Activated CD4-positive, alpha-beta T cell treated with anti-CD3 and anti-CD28 coated beads for 36 hours (primary cell): Measurements from ENCODE around the gene PNPLA6. TPM values are rescaled to one million over a fixed set of nuclear protein-coding genes. Genes with fewer than 3 reads are reported as not detected.
A peak's percentile ranks its signal among the peaks of the same experiment; 100 is the strongest.

Source experiments
- ATAC-seq: fragments of 200-7000 bp; cut with Tn5 transposase; one replicate; pipeline ENCODE4 v1.10.0; 2021; ENCODE audit warnings: mild to moderate bottlenecking, moderate library complexity
- CTCF ChIA-PET: fragments of 350-600 bp; sonication (Branson Sonifier 250); formaldehyde crosslinking; loops from one replicate; lab custom pipeline; 2021; ENCODE audit warnings: antibody characterized with exemption; lab: Charles Lee
- POLR2A ChIA-PET: fragments of 350-600 bp; sonication (Branson Sonifier 250); formaldehyde crosslinking; loops from one replicate; lab custom pipeline; 2021; ENCODE audit warnings: antibody characterized with exemption, inconsistent platforms; lab: Charles Lee
- DNase-seq: peaks from one replicate; pipeline ENCODE4 v3.0.0-alpha.2; 2020
- H3K27ac Mint-ChIP-seq: one replicate; pipeline ENCODE4 v1.8.0; 2021; ENCODE audit warnings: mixed read lengths
- H3K27me3 Mint-ChIP-seq: one replicate; pipeline ENCODE4 v1.8.0; 2021; ENCODE audit warnings: mixed read lengths
- H3K36me3 Mint-ChIP-seq: one replicate; pipeline ENCODE4 v1.8.0; 2021; ENCODE audit warnings: low read depth, mixed read lengths
- H3K4me1 Mint-ChIP-seq: one replicate; pipeline ENCODE4 v1.8.0; 2021; ENCODE audit warnings: mixed read lengths
- H3K4me3 Mint-ChIP-seq: one replicate; pipeline ENCODE4 v1.8.0; 2021; ENCODE audit warnings: mild to moderate bottlenecking, moderate library complexity, mixed read lengths
- H3K9me3 Mint-ChIP-seq: one replicate; pipeline ENCODE4 v1.8.0; 2021; ENCODE audit warnings: low read depth, mixed read lengths
- intact Hi-C, 2 experiments: fragments of 100-400 bp; cut with DNase I in 1 of 2; cut with micrococcal nuclease in 1 of 2; formaldehyde crosslinking; loops; one replicate each; pipeline versions ENCODE4 v1.14.2 to v1.15.1; 2022 to 2024; cut with DNase I, micrococcal nuclease
- total RNA-seq, 2 experiments: library from RNA; stranded (reverse); gene quantifications; one replicate each; pipeline ENCODE4 v1.2.3, GENCODE V29; 2021

PNPLA6 gene
- total RNA-seq, 2 experiments from 2014 or later = 82.2 to 108 TPM

- H3K36me3 Mint-ChIP-seq = no peaks in the 10 kb centered on the region
- H3K9me3 Mint-ChIP-seq = no peaks in the 10 kb centered on the region
- H3K27me3 Mint-ChIP-seq = peaks cover 35% of the 10 kb centered on the region
- ChIA-PET CTCF (no interaction called here), POLR2A (interaction anchor here (0.6 to 0.7 kb wide), 2 partner anchors 17 to 138 kb away, joined by 3 to 6 read pairs; no protein-coding TSS in a partner anchor)
- ATAC-seq (no peak), DNase-seq (no peak)
- H3K4me3 Mint-ChIP-seq = no peak overlapping the region
- intact Hi-C loops = loop anchor here in 1 of 2 experiments (5.0 kb wide), 1 partner anchor 368 kb away; the partner anchor contains the start of gene PRR36
- H3K27ac Mint-ChIP-seq = no peak overlapping the region
- H3K4me1 Mint-ChIP-seq = peaks cover 13% of the 10 kb centered on the region
Observed at GRCh38 chr19:7504684-7505083, 30.8 kb upstream of the PNPLA6 start.

DNA sequence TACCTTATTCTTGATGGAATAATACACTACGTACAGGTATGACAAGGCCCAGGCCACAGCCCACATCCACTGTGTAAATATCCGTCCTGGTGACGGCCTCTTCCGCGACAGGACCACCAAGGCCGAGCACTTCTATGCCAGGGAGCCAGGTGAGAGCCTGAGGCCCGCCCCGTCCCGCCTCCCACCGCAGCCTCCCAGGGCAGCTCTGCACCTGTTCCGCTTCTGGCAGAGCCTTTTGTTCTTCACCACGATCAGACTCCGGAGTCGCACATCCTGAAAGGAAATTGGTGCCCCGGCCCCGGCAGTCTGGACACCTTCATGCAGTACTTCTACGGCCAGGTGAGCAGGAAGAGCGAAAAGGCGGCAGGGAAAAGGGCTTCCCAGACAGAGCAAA lies 30.2 kb upstream of the PNPLA6 start:
- H3K4me1 Mint-ChIP-seq = peaks cover 13% of the 10 kb centered on the region
- ATAC-seq (no peak), DNase-seq (no peak)
- no peaks in the 10 kb centered on the region for H3K36me3 Mint-ChIP-seq
- POLR2A ChIA-PET = interaction anchor here (0.7 kb wide), 1 partner anchor 16 kb away, joined by 3 read pairs; no protein-coding TSS in a partner anchor
- intact Hi-C loops = loop anchor here in 1 of 2 experiments (5.0 kb wide), 1 partner anchor 367 kb away; the partner anchor contains the start of gene PRR36
- CTCF ChIA-PET = interaction anchor here (0.8 kb wide), 1 partner anchor 370 kb away, joined by 3 read pairs; no protein-coding TSS in a partner anchor
- H3K27me3 Mint-ChIP-seq = peaks cover 31% of the 10 kb centered on the region
- H3K4me3 Mint-ChIP-seq = peak overlapping the region; percentile 32
- no peak overlapping the region for H3K27ac Mint-ChIP-seq
- no peaks in the 10 kb centered on the region for H3K9me3 Mint-ChIP-seq

- peak; percentile 72 for DNase-seq
Observed at GRCh38 chr19:7505682-7506384, 29.7 kb upstream of the PNPLA6 start.

GRCh38 chr19:7506385-7507328 lies 28.9 kb upstream of the PNPLA6 start:
- peak; percentile 81 for DNase-seq
- H3K27me3 Mint-ChIP-seq = peaks cover 28% of the 10 kb centered on the region
- CTCF ChIA-PET = interaction anchor here (0.6 to 1.0 kb wide), 2 partner anchors 62 to 178 kb away, joined by 3 to 4 read pairs; no protein-coding TSS in a partner anchor

More at GRCh38 chr19:7505682-7506384, 29.7 kb upstream of the PNPLA6 start:
- H3K27ac Mint-ChIP-seq = no peak overlapping the region
- intact Hi-C loops = loop anchor here in 1 of 2 experiments (1.0 to 5.0 kb wide), 6 partner anchors 16 to 366 kb away; partner anchors contain the start of genes MCOLN1, PEX11G, PNPLA6 and PRR36
- peak overlapping the region; percentile 32 for H3K4me3 Mint-ChIP-seq
- peak; percentile 64 for ATAC-seq
- H3K9me3 Mint-ChIP-seq = no peaks in the 10 kb centered on the region
- peaks cover 13% of the 10 kb centered on the region for H3K4me1 Mint-ChIP-seq
- H3K36me3 Mint-ChIP-seq = no peaks in the 10 kb centered on the region
- ChIA-PET POLR2A (interaction anchor here (0.7 kb wide), 2 partner anchors 16 to 326 kb away, joined by 3 to 4 read pairs; no protein-coding TSS in a partner anchor), CTCF (interaction anchor here (0.8 to 1.0 kb wide), 2 partner anchors 63 to 370 kb away, joined by 3 read pairs; no protein-coding TSS in a partner anchor)
- H3K27me3 Mint-ChIP-seq = peaks cover 29% of the 10 kb centered on the region

DNA sequence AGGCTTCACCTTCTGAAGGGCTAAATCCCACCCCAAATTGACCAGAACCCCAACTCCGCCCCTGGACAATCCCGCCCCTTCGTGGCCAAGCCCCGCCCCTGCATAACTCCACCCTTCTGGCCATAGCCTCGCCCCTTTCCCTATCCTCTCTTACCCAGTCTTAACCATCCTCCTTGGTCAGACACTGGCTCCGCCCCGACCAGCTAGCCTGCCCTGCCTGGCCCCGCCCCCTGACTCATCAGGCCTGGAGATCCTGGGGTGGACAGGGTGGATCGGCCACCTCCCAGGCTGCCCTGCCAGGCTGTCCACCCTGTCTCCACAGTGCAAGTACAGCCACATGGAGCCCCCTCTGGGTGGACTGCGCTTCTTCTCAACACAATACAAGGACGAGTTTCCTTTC lies 27.6 kb upstream of the PNPLA6 start:
- intact Hi-C loops = loop anchor here in 1 of 2 experiments (5.0 kb wide), 1 partner anchor 364 kb away; the partner anchor contains the start of gene PRR36
- peak; percentile 51 for ATAC-seq
- no peaks in the 10 kb centered on the region for H3K36me3 Mint-ChIP-seq
- no peaks in the 10 kb centered on the region for H3K9me3 Mint-ChIP-seq
- H3K27me3 Mint-ChIP-seq = peaks cover 22% of the 10 kb centered on the region
- H3K4me3 Mint-ChIP-seq = no peak overlapping the region
- H3K27ac Mint-ChIP-seq = no peak overlapping the region
- CTCF ChIA-PET = no interaction called here
- POLR2A ChIA-PET = no interaction called here
- peak; percentile 52 for DNase-seq
- H3K4me1 Mint-ChIP-seq = peaks cover 13% of the 10 kb centered on the region

More at GRCh38 chr19:7506385-7507328, 28.9 kb upstream of the PNPLA6 start:
- Mint-ChIP-seq H3K27ac (no peak overlapping the region), H3K9me3 (no peaks in the 10 kb centered on the region), H3K4me3 (no peak overlapping the region), H3K4me1 (peaks cover 13% of the 10 kb centered on the region), H3K36me3 (no peaks in the 10 kb centered on the region)
- POLR2A ChIA-PET = interaction anchor here (0.6 to 0.7 kb wide), 2 partner anchors 11 to 325 kb away, joined by 3 to 4 read pairs; no protein-coding TSS in a partner anchor
- intact Hi-C loops = loop anchor here in 1 of 2 experiments (1.0 to 5.0 kb wide), 6 partner anchors 16 to 366 kb away; partner anchors contain the start of genes MCOLN1, PEX11G, PNPLA6 and PRR36
- peak; percentile 85 for ATAC-seq

- H3K4me1 Mint-ChIP-seq = peaks cover 13% of the 10 kb centered on the region
- peaks cover 20% of the 10 kb centered on the region for H3K27me3 Mint-ChIP-seq
- H3K27ac Mint-ChIP-seq = no peak overlapping the region
- no peaks in the 10 kb centered on the region for H3K9me3 Mint-ChIP-seq
- intact Hi-C loops = loop anchor here in 1 of 2 experiments (5.0 kb wide), 1 partner anchor 363 kb away; the partner anchor contains the start of gene PRR36
- H3K4me3 Mint-ChIP-seq = no peak overlapping the region
- ChIA-PET POLR2A (interaction anchor here (0.5 kb wide), 1 partner anchor 1272 kb away, joined by 5 read pairs; no protein-coding TSS in a partner anchor), CTCF (interaction anchor here (1.1 to 1.5 kb wide), 3 partner anchors 13 to 143 kb away, joined by 3 read pairs; no protein-coding TSS in a partner anchor)
- DNase-seq (peak; percentile 43), ATAC-seq (no peak)
- H3K36me3 Mint-ChIP-seq = no peaks in the 10 kb centered on the region
Observed at GRCh38 chr19:7509625-7510024, 25.9 kb upstream of the PNPLA6 start.

DNA sequence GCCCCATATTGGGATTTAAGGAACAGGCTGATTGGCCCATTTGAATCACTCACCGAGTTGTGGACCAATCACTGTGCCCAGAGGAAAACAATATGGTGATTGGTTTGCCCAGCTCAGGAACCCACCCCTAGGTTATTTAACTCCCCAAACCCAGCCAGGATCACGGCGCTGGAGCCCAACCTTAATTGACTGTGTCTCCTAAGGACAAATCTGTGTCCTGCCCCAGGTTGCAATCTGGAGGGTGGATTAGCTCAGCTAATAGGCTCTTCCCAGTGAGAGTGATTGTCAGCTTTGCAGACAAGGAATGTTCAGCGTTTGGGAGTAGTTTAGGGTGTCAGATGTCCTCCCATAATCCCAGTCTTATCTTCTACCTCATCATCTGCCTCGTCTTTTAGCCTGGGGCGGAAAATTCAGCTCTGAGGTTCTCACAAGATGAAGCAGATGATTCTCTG lies 23.1 kb upstream of the PNPLA6 start:
- Mint-ChIP-seq H3K4me1 (peaks cover 4% of the 10 kb centered on the region), H3K27ac (no peak overlapping the region), H3K36me3 (no peaks in the 10 kb centered on the region), H3K9me3 (no peaks in the 10 kb centered on the region), H3K27me3 (peaks cover 16% of the 10 kb centered on the region), H3K4me3 (no peak overlapping the region)
- DNase-seq = no peak
- CTCF ChIA-PET = no interaction called here
- POLR2A ChIA-PET = no interaction called here
- intact Hi-C loops = no loop called here
- ATAC-seq = no peak

- intact Hi-C loops = no loop called here
- H3K27me3 Mint-ChIP-seq = peaks cover 16% of the 10 kb centered on the region
- ATAC-seq (no peak), DNase-seq (no peak)
- CTCF ChIA-PET = interaction anchor here (1.2 kb wide), 1 partner anchor 10 kb away, joined by 3 read pairs; no protein-coding TSS in a partner anchor
- POLR2A ChIA-PET = no interaction called here
- no peak overlapping the region for H3K4me3 Mint-ChIP-seq
- H3K27ac Mint-ChIP-seq = no peak overlapping the region
- no peaks in the 10 kb centered on the region for H3K36me3 Mint-ChIP-seq
- no peaks in the 10 kb centered on the region for H3K9me3 Mint-ChIP-seq
- peaks cover 4% of the 10 kb centered on the region for H3K4me1 Mint-ChIP-seq
Observed at GRCh38 chr19:7513809-7514642, 21.5 kb upstream of the PNPLA6 start.

DNA sequence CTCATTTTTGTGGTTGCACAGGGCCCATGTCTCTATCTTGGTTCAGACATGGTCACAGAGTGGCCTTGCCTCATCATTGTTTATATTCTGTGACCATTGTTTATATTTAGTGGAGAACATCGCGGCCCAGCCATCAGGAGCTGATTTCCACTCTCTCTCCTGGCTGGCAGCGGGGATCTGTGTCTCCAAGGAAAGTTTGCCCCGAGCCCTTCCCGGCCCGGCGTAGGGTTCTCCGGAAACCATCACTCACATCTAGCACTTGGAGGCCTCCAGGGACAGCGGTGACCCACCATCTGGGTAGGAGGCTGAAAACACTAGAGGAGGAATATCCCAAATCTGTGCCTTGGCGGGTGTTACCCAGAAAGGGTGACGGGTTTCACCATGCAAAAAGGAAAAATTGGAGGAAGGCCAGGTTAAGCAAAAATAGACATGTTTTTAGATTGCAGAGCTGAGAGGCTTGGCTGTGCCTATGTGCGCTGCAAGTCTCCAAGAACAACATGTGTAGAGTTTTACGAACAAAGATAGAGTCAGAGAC lies 20.3 kb upstream of the PNPLA6 start:
- Mint-ChIP-seq H3K4me1 (peaks cover 4% of the 10 kb centered on the region), H3K9me3 (no peaks in the 10 kb centered on the region), H3K4me3 (peak overlapping the region; percentile 62), H3K27ac (peak overlapping the region; percentile 79), H3K36me3 (no peaks in the 10 kb centered on the region), H3K27me3 (peaks cover 12% of the 10 kb centered on the region)
- intact Hi-C loops = no loop called here
- ChIA-PET CTCF (no interaction called here), POLR2A (no interaction called here)
- no peak for ATAC-seq
- DNase-seq = no peak
